ENCODE results near the gene ACTN1.

ACTN1 gene

GRCh38 chr14:68888883-68889282 lies 90.2 kb downstream of the ACTN1 start:
- no peak for DNase-seq (ENCODE audit: low read depth in 2 of 2)

GRCh38 chr14:68888025-68888850 lies 90.9 kb downstream of the ACTN1 start:
- DNase-seq (ENCODE audit: low read depth in 2 of 2) = no peak

DNA sequence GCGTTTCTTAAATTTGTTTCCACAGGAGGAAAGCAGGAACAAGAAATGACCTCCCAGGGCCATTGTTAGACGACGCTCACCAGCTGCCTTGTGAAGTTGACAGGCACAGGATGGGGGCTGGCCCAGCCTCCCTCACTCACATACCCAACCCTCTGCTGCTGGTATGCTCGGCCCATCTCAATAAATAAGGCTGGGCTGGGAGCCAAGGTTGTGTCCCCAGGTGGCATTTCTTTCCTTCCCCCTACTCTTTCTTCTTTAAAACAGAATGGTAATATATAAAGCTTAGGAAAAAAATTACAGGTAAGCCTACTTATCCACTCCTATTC lies 93.0 kb downstream of the ACTN1 start:
- DNase-seq (ENCODE audit: low read depth in 2 of 2) = no peak

DNA sequence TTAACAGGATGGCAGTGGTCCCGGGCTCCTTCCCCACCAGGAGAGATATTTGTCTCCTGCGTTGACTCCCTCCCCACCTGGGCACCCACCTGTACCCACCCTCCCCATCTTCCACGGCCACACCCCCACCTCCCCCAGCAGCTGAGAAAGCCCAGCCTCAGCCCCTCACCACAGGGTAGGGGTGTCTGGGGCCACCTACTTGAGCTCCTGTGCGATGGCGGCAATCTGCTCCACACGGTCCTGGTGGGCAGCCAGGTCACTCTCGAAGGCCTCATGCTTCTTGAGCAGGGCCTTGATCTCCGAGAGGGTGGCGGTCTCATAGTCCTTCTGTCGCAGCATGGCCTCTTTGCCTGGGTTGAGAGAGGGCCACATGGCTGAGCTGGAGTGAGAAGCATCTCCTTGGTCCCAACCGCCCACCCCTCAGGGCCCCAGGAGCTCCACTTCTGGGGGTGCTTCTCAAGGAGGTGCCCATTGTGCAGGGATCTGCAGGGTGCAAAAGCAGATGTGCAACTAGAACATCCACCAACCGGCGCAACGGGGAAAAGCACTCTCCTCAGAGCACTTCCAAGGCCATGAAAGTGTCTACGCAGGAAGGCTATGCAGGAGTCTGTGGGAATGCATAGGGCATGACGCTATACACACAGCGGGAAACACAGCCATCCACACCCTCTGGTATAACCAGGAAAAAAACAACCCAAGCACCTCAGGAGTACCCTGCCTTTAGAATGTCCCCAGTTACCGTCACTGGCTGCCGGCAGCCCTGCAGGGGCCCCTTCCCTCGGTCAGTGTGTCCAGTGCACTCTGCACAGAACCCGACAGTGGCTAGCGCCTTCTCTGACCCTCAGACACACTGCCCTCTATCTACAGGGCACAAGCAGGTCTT lies 93.6 kb downstream of the ACTN1 start:
- no peak for DNase-seq (ENCODE audit: low read depth in 2 of 2)

DNA sequence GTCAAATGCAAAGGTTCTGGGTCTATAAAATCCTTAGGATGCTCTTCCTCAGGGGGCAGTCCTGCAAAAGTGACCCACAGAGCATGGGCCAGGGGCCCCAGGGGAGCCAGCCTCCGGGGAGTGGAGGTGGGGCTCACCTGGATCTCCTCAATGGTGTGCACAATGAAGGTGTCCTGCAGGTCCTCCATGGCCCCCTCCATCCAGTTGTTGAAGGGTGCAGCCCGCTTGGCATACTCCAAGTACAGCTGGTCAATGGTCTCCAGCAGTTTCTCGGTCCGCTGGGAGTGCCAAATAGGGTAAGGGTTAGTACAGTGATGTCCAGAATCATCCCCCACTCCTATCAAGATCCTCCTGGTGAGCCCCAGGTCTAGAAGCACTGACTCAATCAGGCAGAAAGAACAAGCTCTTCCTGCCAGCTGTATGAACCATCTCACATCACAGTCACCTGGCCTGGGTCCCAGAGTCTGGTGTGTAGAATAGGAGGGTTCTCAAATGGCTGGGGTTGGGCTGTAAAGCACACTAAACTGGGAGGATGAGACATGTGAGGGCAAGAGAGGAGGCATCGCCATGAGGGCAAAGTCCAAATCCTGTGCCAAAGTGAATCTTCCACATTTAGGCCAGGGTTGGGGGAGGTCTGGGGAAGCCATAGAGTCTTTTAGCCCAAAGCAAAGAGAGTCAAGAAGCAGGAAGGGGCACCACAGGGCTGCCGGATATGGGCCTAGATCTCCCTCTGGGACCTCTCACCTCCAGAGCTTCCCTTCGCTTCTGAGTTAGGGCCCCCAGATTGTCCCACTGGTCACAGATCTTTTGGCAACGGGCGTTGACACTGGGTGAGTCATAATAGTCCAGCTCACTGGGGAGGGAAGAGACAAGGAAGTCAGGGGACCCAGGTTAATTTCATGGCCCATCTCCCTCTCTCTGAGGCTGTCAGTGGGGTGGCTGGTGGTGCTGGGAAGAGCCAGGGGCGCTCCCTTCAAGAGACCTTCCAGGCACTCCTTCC lies 94.8 kb downstream of the ACTN1 start:
- DNase-seq (ENCODE audit: low read depth in 2 of 2) = peak; percentile 45 to 50

DNA sequence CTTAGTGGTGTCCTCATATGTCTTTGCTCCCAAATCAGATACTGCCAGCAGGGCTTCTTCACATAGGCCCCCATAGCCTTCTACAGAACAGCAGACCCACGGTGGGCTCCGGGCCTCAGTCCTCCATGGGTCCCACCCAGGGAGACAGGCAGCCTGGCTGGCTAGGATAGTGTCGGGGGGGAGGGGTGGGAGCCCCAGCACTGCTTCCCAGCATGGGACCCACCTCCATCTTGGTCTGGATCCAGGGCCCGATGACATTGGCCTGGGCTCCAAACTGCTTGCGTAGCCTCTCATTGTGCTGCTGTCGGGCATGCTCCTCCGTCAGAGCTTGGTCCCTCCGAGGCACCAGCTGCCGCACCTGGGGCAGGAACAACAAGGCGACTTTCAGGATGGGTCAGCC lies 96.9 kb downstream of the ACTN1 start:
- DNase-seq (ENCODE audit: low read depth in 2 of 2) = no peak

DNA sequence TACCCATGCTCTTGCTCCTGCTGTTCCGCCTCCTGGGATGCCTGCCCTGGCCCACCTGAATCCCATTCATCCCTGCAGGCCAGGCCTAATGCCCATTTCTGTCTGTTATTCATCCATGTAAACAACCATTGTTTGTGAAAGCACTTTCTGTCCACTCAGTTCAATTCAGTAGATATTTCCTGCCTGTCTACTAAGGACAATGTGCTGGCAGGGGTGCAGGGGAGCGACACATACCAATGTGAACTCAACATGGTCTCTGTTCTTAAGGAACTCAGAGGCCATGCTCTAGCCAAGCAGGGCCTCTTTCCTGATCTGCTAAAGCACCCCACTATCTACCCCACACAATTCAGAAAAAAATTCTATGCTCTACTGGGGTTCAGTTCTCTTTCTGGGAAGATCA lies 97.7 kb downstream of the ACTN1 start:
- DNase-seq (ENCODE audit: low read depth in 2 of 2) = no peak

DNA sequence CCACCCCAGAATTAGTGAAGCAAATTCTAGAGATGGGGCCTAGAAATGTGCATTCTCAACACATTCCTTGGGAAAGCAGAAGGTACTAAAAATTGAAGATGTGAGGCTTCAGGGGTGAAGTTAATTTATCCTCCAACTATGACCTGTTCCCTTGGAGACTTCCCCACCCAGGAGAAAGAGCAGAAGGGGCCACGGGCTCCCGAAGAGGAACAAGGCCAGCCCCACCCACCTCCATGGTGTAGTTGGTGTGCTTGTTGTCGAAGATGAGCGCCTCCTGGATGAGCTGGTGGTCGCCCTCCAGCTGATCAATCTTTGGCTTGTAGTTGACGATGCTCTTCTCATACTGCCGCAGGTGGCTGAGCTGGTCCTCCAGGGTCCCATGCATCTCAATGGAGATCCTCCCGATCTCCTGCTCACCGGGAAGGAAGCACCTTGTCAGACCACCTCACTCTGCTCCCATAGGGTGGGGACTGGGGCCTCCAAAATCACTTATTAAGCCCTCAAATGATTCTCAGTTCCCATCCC lies 98.5 kb downstream of the ACTN1 start:
- no peak for DNase-seq (ENCODE audit: low read depth in 2 of 2)

DNA sequence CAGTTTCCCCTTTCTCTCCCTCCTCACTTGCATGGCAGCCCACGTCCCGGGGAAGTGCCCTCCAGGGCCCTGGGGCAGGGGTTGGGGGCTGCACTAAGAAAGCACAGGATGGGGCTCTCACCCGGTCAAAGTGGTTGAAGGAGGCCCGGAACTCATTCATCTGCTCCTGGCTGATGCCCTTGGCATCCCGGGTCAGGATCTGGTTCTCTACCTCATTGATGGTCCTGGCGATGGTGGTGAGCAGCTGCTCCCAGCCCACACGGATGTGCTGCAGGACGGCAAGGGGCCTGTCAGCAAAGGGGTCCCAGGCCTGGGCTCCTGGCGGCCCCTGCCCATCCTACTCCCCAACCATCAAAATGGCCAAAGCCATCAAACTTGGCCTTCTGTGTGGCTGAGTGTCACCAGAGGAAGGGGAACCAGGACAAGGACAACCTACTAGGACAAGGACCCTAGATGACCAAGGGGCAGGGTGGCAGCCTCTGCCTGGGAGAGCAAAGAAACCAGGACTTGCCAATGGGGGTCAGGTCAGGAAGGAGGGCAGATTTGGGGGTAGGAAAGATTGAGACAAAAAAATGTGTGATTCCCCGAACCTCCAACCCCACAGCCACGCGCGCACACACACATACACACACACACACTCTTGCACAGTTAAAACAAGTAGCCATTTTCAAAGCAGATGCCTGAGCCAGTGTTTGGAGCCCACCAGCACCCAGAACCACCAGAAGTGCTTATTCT lies 99.1 kb downstream of the ACTN1 start:
- DNase-seq (ENCODE audit: low read depth in 2 of 2) = no peak

DNA sequence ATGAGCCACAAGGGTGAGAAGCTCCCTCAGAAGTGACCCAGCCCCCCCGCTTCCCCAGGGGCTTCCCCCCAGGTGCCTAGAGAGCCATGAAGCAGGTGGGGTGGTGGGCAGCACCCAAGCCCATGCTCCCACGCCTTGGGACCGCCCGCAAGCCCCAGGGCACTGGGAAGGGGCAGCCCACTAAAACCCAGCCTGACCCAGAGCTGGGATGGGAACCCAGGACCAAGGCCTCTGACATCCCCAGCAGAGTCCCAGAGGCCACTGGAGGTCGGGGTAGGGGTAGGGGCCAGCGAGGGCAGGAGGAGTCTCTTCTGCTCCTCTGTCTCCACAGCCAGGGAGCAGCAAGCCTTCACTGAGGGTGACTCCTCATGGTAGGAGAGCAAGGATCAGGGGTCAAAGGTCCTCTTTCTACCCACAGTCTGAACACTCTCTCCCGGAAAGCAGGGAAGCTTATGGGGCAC lies 99.8 kb downstream of the ACTN1 start:
- DNase-seq (ENCODE audit: low read depth in 2 of 2) = no peak

DNA sequence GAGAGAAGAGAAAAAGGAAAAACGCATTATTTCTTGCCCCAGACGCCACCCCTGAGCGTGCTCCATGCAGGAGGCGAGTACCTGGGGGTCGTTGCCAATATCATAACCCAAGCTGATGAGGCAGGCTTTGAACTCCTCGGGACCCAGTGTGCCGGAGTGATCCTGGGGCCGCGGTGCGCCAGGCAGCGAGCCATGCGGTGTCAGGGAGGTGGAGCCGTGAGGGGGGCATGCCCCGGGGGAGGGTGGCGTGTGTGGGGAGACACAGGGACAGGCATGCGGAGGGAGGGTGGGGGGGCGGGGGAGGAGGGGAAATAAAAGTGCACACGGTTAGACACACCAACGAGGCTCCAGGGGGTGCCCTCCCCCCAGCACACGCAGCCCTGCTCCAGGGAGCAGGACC lies 100.2 kb downstream of the ACTN1 start:
- no peak for DNase-seq (ENCODE audit: low read depth in 2 of 2)

DNA sequence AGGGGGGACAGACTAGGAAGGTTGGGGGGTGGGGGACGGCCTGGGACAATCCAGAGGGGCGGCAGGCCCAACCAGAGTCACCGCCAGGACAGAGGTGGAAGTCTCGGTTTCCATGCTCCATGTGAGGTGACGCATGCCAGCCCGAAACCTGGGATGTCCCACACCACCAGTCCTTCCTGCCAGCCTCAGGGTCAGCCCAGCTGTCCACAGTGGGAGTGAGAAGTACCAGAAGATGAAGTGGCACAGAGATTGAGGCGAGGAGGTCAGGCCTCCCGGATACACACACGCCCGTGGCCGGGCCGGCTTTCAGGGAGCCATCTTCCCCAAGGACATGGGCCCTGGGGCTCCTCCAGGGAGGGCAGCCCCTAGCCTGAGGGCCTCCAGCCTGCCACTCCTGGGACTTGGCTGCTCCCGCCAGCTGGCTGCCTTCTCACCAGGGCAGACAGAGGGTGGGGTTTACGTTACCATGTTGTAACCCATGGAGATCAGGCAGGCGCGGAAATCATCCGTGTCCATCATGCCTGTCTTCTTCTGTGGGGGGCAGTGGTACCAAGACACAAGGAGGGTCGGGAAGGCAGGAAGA lies 101.0 kb downstream of the ACTN1 start:
- DNase-seq (ENCODE audit: low read depth in 2 of 2) = no peak

- DNase-seq (ENCODE audit: low read depth in 2 of 2) = no peak
These were observed 102.1 kb downstream of the ACTN1 start for GRCh38 chr14:68876976-68877375.

DNA sequence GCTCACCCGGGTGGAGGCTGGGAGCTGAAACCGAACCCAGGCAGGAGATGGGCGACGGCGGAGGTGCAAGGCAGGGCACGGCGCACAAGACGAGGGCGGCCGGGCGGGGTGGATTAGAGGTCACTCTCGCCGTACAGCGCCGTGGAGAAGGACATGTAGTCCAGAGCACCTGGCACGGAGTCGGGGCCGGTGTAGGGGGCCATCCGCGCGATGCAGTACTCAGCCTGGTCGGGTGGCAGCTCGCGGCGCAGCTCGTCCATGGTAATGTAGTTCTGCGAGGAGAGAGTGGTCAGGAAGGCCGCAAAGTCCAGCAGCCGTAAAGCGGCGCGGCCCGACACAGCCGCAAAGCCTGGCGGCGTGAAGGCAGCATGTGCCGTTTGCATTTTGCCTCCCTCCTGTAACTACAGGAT lies 104.4 kb downstream of the ACTN1 start:
- no peak for DNase-seq (ENCODE audit: low read depth in 2 of 2)

- DNase-seq (ENCODE audit: low read depth in 2 of 2) = no peak
These were observed 105.7 kb downstream of the ACTN1 start for GRCh38 chr14:68873376-68873775.

DNA sequence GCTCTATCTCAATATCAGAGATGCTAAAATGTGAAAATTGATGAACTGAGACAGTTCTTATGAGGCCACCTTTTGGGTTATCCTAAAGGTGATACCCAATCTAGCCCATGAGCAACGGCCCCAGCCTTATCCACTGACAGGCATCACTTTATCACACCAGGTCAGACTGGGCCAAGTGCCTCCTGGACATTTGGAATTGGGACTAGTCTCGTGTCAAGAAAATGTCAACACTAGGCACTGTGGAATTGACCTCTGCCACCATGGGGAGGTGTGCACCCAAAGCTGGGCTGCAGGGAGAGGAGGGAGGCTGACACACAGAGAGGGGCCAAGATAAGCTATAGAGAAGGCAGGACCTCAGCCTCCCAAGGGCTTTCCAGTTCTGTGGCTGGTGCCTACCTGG lies 107.7 kb downstream of the ACTN1 start:
- DNase-seq (ENCODE audit: low read depth in 2 of 2) = no peak

DNA sequence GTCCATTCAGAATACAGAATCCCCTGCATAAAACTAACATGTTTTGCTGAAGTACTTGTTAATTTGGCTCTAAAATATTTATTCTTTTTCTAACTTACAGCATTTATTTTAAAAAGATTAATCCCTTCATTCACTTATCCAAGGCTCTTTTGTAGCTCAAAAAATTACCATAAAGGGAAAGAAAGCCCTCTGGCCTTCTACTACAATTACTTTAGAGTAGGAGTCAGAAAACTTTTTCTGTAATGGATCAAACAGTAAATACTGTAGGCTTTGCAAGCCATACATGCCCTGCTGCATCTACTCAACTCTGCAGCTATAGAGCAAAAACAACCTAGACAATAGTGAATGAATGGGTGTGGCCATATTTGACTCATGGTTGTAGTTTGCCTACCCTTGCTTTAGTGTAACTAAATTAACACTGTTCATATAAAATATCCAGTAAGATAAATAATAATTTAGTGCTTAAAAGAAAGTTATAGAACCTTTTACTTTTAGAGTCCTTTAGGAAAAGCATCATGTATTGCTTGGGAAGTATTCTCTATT lies 112.0 kb downstream of the ACTN1 start:
- DNase-seq (ENCODE audit: low read depth in 2 of 2) = no peak

- DNase-seq (ENCODE audit: low read depth in 2 of 2) = no peak
These were observed 113.6 kb downstream of the ACTN1 start for GRCh38 chr14:68865542-68865941.

GRCh38 chr14:68864361-68864750 lies 114.7 kb downstream of the ACTN1 start:
- DNase-seq (ENCODE audit: low read depth in 2 of 2) = no peak

Data from fibroblast of skin of left biceps (primary cell).